Measurements from ENCODE around the gene SNF8.

GRCh38 chr17:48973806-48974205 lies 29.2 kb upstream of the SNF8 start:
- TF ChIP-seq CTCF (optimal IDR thresholded peaks at IDR 0.05 in 1 of 3, IDR thresholded peaks at IDR 0.05 in 1 of 3, conservative IDR thresholded peaks at IDR 0.05 in 1 of 3; ENCODE audit: extremely low read depth in 1 of 3, insufficient read depth in 2 of 3, low read length in 3 of 3) (no peak), EZH2 (IDR thresholded peaks at IDR 0.05; ENCODE audit: low read length) (no peak)

Data from keratinocyte (primary cell).